Activated T-cell treated with anti-CD3 and anti-CD28 coated beads, Interleukin-2, amount 50 U/mL, for 72 hours (primary cell): Measurements from ENCODE around the gene SEPTIN11. TPM values are rescaled to one million over a fixed set of nuclear protein-coding genes. Genes with fewer than 3 reads are reported as not detected.
A peak's percentile ranks its signal among the peaks of the same experiment; 100 is the strongest.

Source experiments
- ATAC-seq, 2 donors: fragments of 150-1000 bp; cut with Tn5 transposase; replicated peaks in 1 of 2; 2 replicates each; pipeline ENCODE4 v1.10.0; 2021; ENCODE audit warnings: moderate library complexity in 2 of 2, mild to moderate bottlenecking in 1 of 2
- DNase-seq, 2 donors: peaks; one replicate each; pipeline ENCODE4 v3.0.0; 2021 to 2022; ENCODE audit warnings: mixed read lengths in 1 of 2
- H3K27ac Mint-ChIP-seq: one replicate; pipeline ENCODE4 v1.8.0; 2022; ENCODE audit warnings: mild to moderate bottlenecking, moderate library complexity, mixed read lengths
- H3K27me3 Mint-ChIP-seq: one replicate; pipeline ENCODE4 v1.8.0; 2022; ENCODE audit warnings: low read depth, mixed read lengths
- H3K36me3 Mint-ChIP-seq, 2 donors: one replicate each; pipeline ENCODE4 v1.8.0; 2022; ENCODE audit warnings: mixed read lengths in 2 of 2, mild to moderate bottlenecking in 1 of 2; ENCODE audit not compliant: insufficient read depth in 2 of 2
- H3K4me1 Mint-ChIP-seq: one replicate; pipeline ENCODE4 v1.8.0; 2022; ENCODE audit warnings: low read depth, mixed read lengths
- H3K4me3 Mint-ChIP-seq, 2 donors: one replicate each; pipeline ENCODE4 v1.8.0; 2022; ENCODE audit warnings: mild to moderate bottlenecking in 2 of 2, mixed read lengths in 2 of 2, moderate library complexity in 2 of 2
- H3K9me3 Mint-ChIP-seq, 2 donors: one replicate each; pipeline ENCODE4 v1.8.0; 2022; ENCODE audit warnings: mixed read lengths in 2 of 2
- total RNA-seq, 2 donors: library from RNA; stranded (reverse); gene quantifications; one replicate each; pipeline ENCODE4 v1.2.3, GENCODE V29; 2022

Gene SEPTIN11
- 10 to 100 TPM; 10.5 to 13.2 TPM for total RNA-seq

GRCh38 chr4:76949276-76950051 is at the start of gene SEPTIN11:
TSS of gene SEPTIN11 (plus strand) at chr4:76949752. CDS start at chr4:76949904, 152 bp downstream.
- ATAC-seq, result peak; percentile 71 to 72
- peak within 1 kb of the TSS; percentile 84 to 86 for H3K4me3 Mint-ChIP-seq
- H3K36me3 Mint-ChIP-seq, result no peaks in the 10 kb centered on the region
- peaks cover 8% of the 10 kb centered on the region for H3K4me1 Mint-ChIP-seq
- peaks cover 46% of the 10 kb centered on the region for H3K27me3 Mint-ChIP-seq
- H3K9me3 Mint-ChIP-seq, result no peaks in the 10 kb centered on the region
- peak; percentile 75 to 81 for DNase-seq
- peak within 1 kb of the TSS; percentile 57 for H3K27ac Mint-ChIP-seq

- DNase-seq, result no peak
- no peaks in the 10 kb centered on the region for H3K27me3 Mint-ChIP-seq
- peaks cover 7% of the 10 kb centered on the region in 2 donors for H3K9me3 Mint-ChIP-seq
- ATAC-seq, result no peak
- H3K36me3 Mint-ChIP-seq, result peaks cover 0 to 2% of the 10 kb centered on the region in 2 donors
- no peak overlapping the region for H3K4me3 Mint-ChIP-seq
- no peak overlapping the region for H3K27ac Mint-ChIP-seq
- peaks cover 5% of the 10 kb centered on the region for H3K4me1 Mint-ChIP-seq
Observed at GRCh38 chr4:76902233-76902890, 47.2 kb upstream of the SEPTIN11 start.

GRCh38 chr4:76904646-76905190 is 44.8 kb upstream of the SEPTIN11 start:
- Mint-ChIP-seq H3K4me1 (no peaks in the 10 kb centered on the region), H3K27ac (no peak overlapping the region), H3K4me3 (no peak overlapping the region), H3K27me3 (peaks cover 10% of the 10 kb centered on the region), H3K36me3 (peaks cover 2% of the 10 kb centered on the region in 2 donors), H3K9me3 (peaks cover 7% of the 10 kb centered on the region in 2 donors)
- ATAC-seq, result no peak
- no peak for DNase-seq

- H3K9me3 Mint-ChIP-seq, result peaks cover 7% of the 10 kb centered on the region in 2 donors
- ATAC-seq (no peak), DNase-seq (no peak)
- H3K27ac Mint-ChIP-seq, result no peak overlapping the region
- peaks cover 2% of the 10 kb centered on the region in 2 donors for H3K36me3 Mint-ChIP-seq
- H3K27me3 Mint-ChIP-seq, result peaks cover 10% of the 10 kb centered on the region
- no peak overlapping the region for H3K4me3 Mint-ChIP-seq
- H3K4me1 Mint-ChIP-seq, result no peaks in the 10 kb centered on the region
Observed at GRCh38 chr4:76905521-76905920, 44.0 kb upstream of the SEPTIN11 start.

GRCh38 chr4:76909711-76910110 is 39.8 kb upstream of the SEPTIN11 start:
- H3K27ac Mint-ChIP-seq, result no peak overlapping the region
- ATAC-seq, result no peak
- H3K36me3 Mint-ChIP-seq, result peaks cover 2% of the 10 kb centered on the region in 2 donors
- H3K4me3 Mint-ChIP-seq, result no peak overlapping the region
- H3K4me1 Mint-ChIP-seq, result no peaks in the 10 kb centered on the region
- H3K9me3 Mint-ChIP-seq, result peaks cover 7% of the 10 kb centered on the region in 2 donors
- H3K27me3 Mint-ChIP-seq, result peaks cover 19% of the 10 kb centered on the region
- DNase-seq, result no peak

- Mint-ChIP-seq H3K27me3 (peaks cover 5% of the 10 kb centered on the region), H3K27ac (no peak overlapping the region), H3K9me3 (no peaks in the 10 kb centered on the region), H3K4me3 (no peak overlapping the region), H3K36me3 (no peaks in the 10 kb centered on the region), H3K4me1 (no peaks in the 10 kb centered on the region)
- DNase-seq, result no peak
- no peak for ATAC-seq
Observed at GRCh38 chr4:76920715-76921114, 28.8 kb upstream of the SEPTIN11 start.

GRCh38 chr4:76923619-76924357 is 25.8 kb upstream of the SEPTIN11 start:
- no peak for ATAC-seq
- no peaks in the 10 kb centered on the region for H3K36me3 Mint-ChIP-seq
- no peak overlapping the region for H3K27ac Mint-ChIP-seq
- no peaks in the 10 kb centered on the region for H3K4me1 Mint-ChIP-seq
- H3K9me3 Mint-ChIP-seq, result no peaks in the 10 kb centered on the region
- DNase-seq, result no peak
- peaks cover 5% of the 10 kb centered on the region for H3K27me3 Mint-ChIP-seq
- no peak overlapping the region for H3K4me3 Mint-ChIP-seq

- H3K9me3 Mint-ChIP-seq, result no peaks in the 10 kb centered on the region
- peaks cover 13% of the 10 kb centered on the region for H3K27me3 Mint-ChIP-seq
Observed at GRCh38 chr4:76926841-76927240, 22.7 kb upstream of the SEPTIN11 start.

GRCh38 chr4:76930685-76931084 is 18.9 kb upstream of the SEPTIN11 start:
- no peaks in the 10 kb centered on the region for H3K4me1 Mint-ChIP-seq
- H3K36me3 Mint-ChIP-seq, result no peaks in the 10 kb centered on the region
- ATAC-seq (no peak), DNase-seq (no peak)
- H3K27me3 Mint-ChIP-seq, result peaks cover 19% of the 10 kb centered on the region
- no peak overlapping the region for H3K27ac Mint-ChIP-seq
- H3K9me3 Mint-ChIP-seq, result no peaks in the 10 kb centered on the region
- H3K4me3 Mint-ChIP-seq, result no peak overlapping the region

More at GRCh38 chr4:76926841-76927240, 22.7 kb upstream of the SEPTIN11 start:
- ATAC-seq (no peak), DNase-seq (no peak)
- Mint-ChIP-seq H3K27ac (no peak overlapping the region), H3K4me1 (no peaks in the 10 kb centered on the region), H3K4me3 (no peak overlapping the region), H3K36me3 (no peaks in the 10 kb centered on the region)

- Mint-ChIP-seq H3K27ac (no peak overlapping the region), H3K36me3 (no peaks in the 10 kb centered on the region), H3K9me3 (no peaks in the 10 kb centered on the region), H3K4me1 (no peaks in the 10 kb centered on the region), H3K27me3 (peaks cover 19% of the 10 kb centered on the region), H3K4me3 (no peak overlapping the region)
- ATAC-seq, result no peak
- DNase-seq, result no peak
Observed at GRCh38 chr4:76931087-76931486, 18.5 kb upstream of the SEPTIN11 start.

- DNase-seq, result no peak
- no peaks in the 10 kb centered on the region for H3K9me3 Mint-ChIP-seq
- H3K4me3 Mint-ChIP-seq, result no peak overlapping the region
- H3K4me1 Mint-ChIP-seq, result no peaks in the 10 kb centered on the region
- H3K27ac Mint-ChIP-seq, result no peak overlapping the region
- peaks cover 19% of the 10 kb centered on the region for H3K27me3 Mint-ChIP-seq
- no peak for ATAC-seq
- no peaks in the 10 kb centered on the region for H3K36me3 Mint-ChIP-seq
Observed at GRCh38 chr4:76931576-76932276, 17.8 kb upstream of the SEPTIN11 start.

GRCh38 chr4:76939184-76939583 is 10.4 kb upstream of the SEPTIN11 start:
- H3K27ac Mint-ChIP-seq, result no peak overlapping the region
- ATAC-seq, result no peak
- H3K4me3 Mint-ChIP-seq, result no peak overlapping the region
- H3K4me1 Mint-ChIP-seq, result no peaks in the 10 kb centered on the region
- H3K9me3 Mint-ChIP-seq, result peaks cover 1 to 2% of the 10 kb centered on the region in 2 donors
- H3K27me3 Mint-ChIP-seq, result peaks cover 6% of the 10 kb centered on the region
- no peaks in the 10 kb centered on the region for H3K36me3 Mint-ChIP-seq
- no peak for DNase-seq
